ENCODE measurements around the gene GNAO1. TPM values are rescaled to one million over a fixed set of nuclear protein-coding genes. Genes with fewer than 3 reads are reported as not detected.

Gene GNAO1
- total and polyA plus RNA-seq, 2 of the 13 experiments (the other 11 are each of a cell fraction or from before 2014, with no cell fraction given): not detected

- intact Hi-C loops (cut with micrococcal nuclease; ENCODE audit: unreplicated experiment): no loop called here
- 4% methylated on average over 4 of the region's 4 CpGs for WGBS (ENCODE audit: low lambda C conversion rate)
- in situ Hi-C loops (cut with HindIII; ENCODE audit: extremely low pct_ligation_motif_present, low pct_unique_long_range_greater_than_20kb): loop anchor here (10.0 kb wide), 1 partner anchor 65 kb away; no protein-coding TSS in a partner anchor
- ATAC-seq: no peak
- H4K20me1 ChIP-seq (ENCODE audit: insufficient read depth, low read length): no peaks in the 10 kb centered on the region
- no peaks in the 10 kb centered on the region for H3K9me3 ChIP-seq (ENCODE audit: low read length)
- no peak overlapping the region for H3K9ac ChIP-seq (ENCODE audit: insufficient read depth, low read depth, low read length)
- ChIA-PET POLR2A (no interaction called here), CTCF (ENCODE audit: low intra/inter-chr PET ratio, low total read pairs) (no interaction called here)
- no peak overlapping the region for H3K4me2 ChIP-seq (ENCODE audit: low read depth, low read length)
- no peaks in the 10 kb centered on the region for H3K4me1 ChIP-seq (ENCODE audit: insufficient read depth, low read length)
- FAIRE-seq: no peak
- no peak overlapping the region for H3K4me3 ChIP-seq (replicated peaks in 1 of 3; ENCODE audit: insufficient read depth in 1 of 3, low read depth in 2 of 3, low read length in 3 of 3)
- no peaks in the 10 kb centered on the region for H3K36me3 ChIP-seq (replicated peaks in 1 of 2; ENCODE audit: control insufficient read depth in 1 of 2, insufficient read depth in 2 of 2, low read length in 2 of 2)
- H3K27me3 ChIP-seq (ENCODE audit: control insufficient read depth in 1 of 2, insufficient read depth in 2 of 2, low read length in 2 of 2): peaks cover 2 to 13% of the 10 kb centered on the region in 2 experiments; a peak in 4 of 5 replicates
- no peak overlapping the region for H2AFZ ChIP-seq (ENCODE audit: low read length)
- no peaks in the 10 kb centered on the region for H3K79me2 ChIP-seq (ENCODE audit: insufficient read depth, low read length)
- H3K27ac ChIP-seq (ENCODE audit: extremely low read length, insufficient read depth, low read length): no peak overlapping the region
- TF ChIP-seq TRIM22 (IDR thresholded peaks at IDR 0.05): no peak
- TF ChIP-seq E2F1 (CRISPR knock-in tag; IDR thresholded peaks at IDR 0.05): no peak
- TF ChIP-seq, protein P1, sequence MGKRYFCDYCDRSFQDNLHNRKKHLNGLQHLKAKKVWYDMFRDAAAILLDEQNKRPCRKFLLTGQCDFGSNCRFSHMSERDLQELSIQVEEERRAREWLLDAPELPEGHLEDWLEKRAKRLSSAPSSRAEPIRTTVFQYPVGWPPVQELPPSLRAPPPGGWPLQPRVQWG (CRISPR knock-in tag; IDR thresholded peaks at IDR 0.05; ENCODE audit: borderline replicate concordance, low read depth): no peak
- TF ChIP-seq ZNF446 (CRISPR knock-in tag; IDR thresholded peaks at IDR 0.05): no peak
- TF ChIP-seq HDAC2 (CRISPR knock-in tag; IDR thresholded peaks at IDR 0.05): no peak
- TF ChIP-seq KDM1A (CRISPR knock-in tag; IDR thresholded peaks at IDR 0.05): no peak
- TF ChIP-seq NKX3-1 (CRISPR knock-in tag; IDR thresholded peaks at IDR 0.05): no peak
- TF ChIP-seq TERF1 (CRISPR knock-in tag; IDR thresholded peaks at IDR 0.05): no peak
- TF ChIP-seq, protein P2, sequence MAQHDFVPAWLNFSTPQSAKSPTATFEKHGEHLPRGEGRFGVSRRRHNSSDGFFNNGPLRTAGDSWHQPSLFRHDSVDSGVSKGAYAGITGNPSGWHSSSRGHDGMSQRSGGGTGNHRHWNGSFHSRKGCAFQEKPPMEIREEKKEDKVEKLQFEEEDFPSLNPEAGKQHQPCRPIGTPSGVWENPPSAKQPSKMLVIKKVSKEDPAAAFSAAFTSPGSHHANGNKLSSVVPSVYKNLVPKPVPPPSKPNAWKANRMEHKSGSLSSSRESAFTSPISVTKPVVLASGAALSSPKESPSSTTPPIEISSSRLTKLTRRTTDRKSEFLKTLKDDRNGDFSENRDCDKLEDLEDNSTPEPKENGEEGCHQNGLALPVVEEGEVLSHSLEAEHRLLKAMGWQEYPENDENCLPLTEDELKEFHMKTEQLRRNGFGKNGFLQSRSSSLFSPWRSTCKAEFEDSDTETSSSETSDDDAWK (CRISPR knock-in tag; IDR thresholded peaks at IDR 0.05): no peak
- TF ChIP-seq, protein P3, sequence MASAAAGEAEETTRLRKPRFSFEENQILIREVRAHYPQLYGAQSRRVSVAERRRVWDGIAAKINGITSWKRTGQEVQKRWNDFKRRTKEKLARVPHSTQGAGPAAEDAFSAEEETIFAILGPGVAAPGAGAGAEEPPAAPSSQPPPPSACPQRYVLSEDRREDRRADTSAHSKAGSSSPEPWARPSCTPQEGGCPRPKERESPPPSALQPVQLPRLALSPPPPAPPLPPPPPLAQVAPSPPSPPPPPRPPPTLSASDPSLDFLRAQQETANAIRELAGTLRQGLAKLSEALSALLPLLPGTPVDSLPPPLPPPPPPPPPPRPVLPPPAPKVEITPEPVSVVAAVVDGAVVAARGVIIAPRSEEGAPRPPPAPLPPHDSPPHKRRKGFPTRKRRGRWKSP (CRISPR knock-in tag; IDR thresholded peaks at IDR 0.05): no peak
- no peak for TF ChIP-seq ZNF839 (CRISPR knock-in tag; IDR thresholded peaks at IDR 0.05; ENCODE audit: borderline replicate concordance)
- TF ChIP-seq, protein P4, sequence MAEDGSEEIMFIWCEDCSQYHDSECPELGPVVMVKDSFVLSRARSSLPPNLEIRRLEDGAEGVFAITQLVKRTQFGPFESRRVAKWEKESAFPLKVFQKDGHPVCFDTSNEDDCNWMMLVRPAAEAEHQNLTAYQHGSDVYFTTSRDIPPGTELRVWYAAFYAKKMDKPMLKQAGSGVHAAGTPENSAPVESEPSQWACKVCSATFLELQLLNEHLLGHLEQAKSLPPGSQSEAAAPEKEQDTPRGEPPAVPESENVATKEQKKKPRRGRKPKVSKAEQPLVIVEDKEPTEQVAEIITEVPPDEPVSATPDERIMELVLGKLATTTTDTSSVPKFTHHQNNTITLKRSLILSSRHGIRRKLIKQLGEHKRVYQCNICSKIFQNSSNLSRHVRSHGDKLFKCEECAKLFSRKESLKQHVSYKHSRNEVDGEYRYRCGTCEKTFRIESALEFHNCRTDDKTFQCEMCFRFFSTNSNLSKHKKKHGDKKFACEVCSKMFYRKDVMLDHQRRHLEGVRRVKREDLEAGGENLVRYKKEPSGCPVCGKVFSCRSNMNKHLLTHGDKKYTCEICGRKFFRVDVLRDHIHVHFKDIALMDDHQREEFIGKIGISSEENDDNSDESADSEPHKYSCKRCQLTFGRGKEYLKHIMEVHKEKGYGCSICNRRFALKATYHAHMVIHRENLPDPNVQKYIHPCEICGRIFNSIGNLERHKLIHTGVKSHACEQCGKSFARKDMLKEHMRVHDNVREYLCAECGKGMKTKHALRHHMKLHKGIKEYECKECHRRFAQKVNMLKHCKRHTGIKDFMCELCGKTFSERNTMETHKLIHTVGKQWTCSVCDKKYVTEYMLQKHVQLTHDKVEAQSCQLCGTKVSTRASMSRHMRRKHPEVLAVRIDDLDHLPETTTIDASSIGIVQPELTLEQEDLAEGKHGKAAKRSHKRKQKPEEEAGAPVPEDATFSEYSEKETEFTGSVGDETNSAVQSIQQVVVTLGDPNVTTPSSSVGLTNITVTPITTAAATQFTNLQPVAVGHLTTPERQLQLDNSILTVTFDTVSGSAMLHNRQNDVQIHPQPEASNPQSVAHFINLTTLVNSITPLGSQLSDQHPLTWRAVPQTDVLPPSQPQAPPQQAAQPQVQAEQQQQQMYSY (CRISPR knock-in tag; IDR thresholded peaks at IDR 0.05): no peak
- TF ChIP-seq SIX1 (CRISPR knock-in tag; IDR thresholded peaks at IDR 0.05; ENCODE audit: borderline replicate concordance): no peak
- no peak for TF ChIP-seq ZNF546 (CRISPR knock-in tag; conservative IDR thresholded peaks at IDR 0.05)
- no peak for TF ChIP-seq NRL (CRISPR knock-in tag; IDR thresholded peaks at IDR 0.05; ENCODE audit: borderline replicate concordance)
- no TSS peak for BruUV-seq (replicated peaks)
- no peak for DNase-seq (ENCODE audit: low spot score)
Measured at GRCh38 chr16:56289862-56290261, 98.6 kb downstream of the GNAO1 start.

Measured in HepG2 (cell line).